ENCODE results near the gene MFN2. TPM values are rescaled to one million over a fixed set of nuclear protein-coding genes. Genes with fewer than 3 reads are reported as not detected.

MFN2 gene
- polyA plus RNA-seq, 1 experiment: 43.9 TPM

DNA sequence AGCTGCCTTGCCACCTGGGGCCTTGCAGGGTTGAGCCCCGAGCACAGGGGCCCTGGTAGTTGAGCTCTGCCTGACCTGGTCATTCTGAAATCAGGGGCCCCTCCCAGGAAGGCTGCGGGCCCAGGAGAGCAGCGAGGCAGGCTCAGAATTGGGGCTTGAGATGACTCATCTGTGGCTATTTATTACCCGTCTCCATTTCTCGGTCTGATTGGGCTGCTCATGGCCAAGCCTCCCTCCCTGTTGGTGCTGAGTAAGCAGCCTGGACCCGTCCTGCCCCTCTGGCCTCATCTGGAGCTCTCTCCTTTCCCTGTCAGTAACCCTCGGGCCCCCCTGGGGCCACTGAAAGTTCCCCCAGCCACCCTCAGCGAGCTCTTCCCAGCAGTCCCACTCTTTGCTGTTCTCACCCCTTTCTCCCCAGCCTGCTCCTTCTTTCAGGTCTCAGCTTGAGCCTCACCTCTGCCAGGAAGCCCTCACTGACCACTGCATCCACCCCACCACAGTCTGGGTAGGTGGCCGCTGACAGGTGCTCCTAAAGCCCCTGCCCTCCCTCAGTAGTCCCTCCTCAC is 71.8 kb downstream of the MFN2 start:
- H3K4me3 ChIP-seq (ENCODE audit: low read depth, low read length): no peak overlapping the region
- no peak overlapping the region for H3K27ac ChIP-seq (ENCODE audit: low read depth, low read length)
- ChIA-PET POLR2A (interaction anchor here (1.3 to 1.4 kb wide), 2 partner anchors 27 to 142 kb away, joined by 4 to 5 read pairs; no protein-coding TSS in a partner anchor), CTCF (interaction anchor here (1.0 to 2.0 kb wide), 3 partner anchors 27 to 73 kb away, joined by 5 to 8 read pairs (median 5); no protein-coding TSS in a partner anchor)
- DNase-seq (ENCODE audit: low read depth, low spot score): peak; percentile 62
- TF ChIP-seq, protein P1, sequence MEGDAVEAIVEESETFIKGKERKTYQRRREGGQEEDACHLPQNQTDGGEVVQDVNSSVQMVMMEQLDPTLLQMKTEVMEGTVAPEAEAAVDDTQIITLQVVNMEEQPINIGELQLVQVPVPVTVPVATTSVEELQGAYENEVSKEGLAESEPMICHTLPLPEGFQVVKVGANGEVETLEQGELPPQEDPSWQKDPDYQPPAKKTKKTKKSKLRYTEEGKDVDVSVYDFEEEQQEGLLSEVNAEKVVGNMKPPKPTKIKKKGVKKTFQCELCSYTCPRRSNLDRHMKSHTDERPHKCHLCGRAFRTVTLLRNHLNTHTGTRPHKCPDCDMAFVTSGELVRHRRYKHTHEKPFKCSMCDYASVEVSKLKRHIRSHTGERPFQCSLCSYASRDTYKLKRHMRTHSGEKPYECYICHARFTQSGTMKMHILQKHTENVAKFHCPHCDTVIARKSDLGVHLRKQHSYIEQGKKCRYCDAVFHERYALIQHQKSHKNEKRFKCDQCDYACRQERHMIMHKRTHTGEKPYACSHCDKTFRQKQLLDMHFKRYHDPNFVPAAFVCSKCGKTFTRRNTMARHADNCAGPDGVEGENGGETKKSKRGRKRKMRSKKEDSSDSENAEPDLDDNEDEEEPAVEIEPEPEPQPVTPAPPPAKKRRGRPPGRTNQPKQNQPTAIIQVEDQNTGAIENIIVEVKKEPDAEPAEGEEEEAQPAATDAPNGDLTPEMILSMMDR (IDR thresholded peaks at IDR 0.05; ENCODE audit: low read depth, low read length): no peak
- H3K9me3 ChIP-seq (ENCODE audit: control insufficient read depth, insufficient read depth, low read length): no peaks in the 10 kb centered on the region
- peaks cover 5% of the 10 kb centered on the region for H3K27me3 ChIP-seq (ENCODE audit: control insufficient read depth, insufficient read depth, low read length)

DNA sequence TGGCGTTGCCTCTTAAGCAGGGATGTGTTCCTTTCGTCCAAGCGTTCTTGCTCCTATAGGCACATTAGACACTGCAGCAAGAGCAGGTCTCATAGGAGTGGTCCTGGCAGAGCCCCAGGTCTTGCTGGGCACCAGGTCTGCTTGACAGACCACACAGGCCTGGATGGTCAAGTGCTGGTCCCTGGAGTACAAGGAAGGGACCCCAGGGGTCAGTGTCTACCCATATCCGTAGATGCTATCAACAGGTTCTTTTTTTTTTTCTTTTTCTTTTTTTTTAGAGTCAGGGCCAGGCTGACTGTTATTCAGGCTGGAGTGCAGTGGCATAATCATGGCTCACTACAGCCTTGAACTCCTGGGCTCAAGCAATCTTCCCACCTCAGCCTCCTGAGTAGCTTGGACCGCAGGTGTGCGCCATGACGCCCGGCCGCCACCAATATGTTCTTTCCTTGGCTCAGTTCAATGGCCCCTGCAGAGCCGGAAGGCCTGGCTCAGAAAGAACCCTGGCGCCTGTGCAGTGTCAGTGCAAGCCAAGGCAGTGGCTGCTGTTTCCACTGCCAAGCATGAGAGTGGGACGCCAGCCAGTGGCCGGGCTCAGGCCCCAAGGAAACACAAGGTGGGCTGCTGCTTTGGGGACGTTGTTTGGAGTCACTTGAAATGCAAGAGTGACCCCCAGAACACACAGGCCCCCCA is 72.9 kb downstream of the MFN2 start:
- ChIA-PET POLR2A (no interaction called here), CTCF (no interaction called here)
- Histone ChIP-seq H3K4me3 (ENCODE audit: low read depth, low read length) (no peak overlapping the region), H3K27me3 (ENCODE audit: control insufficient read depth, insufficient read depth, low read length) (peaks cover 3% of the 10 kb centered on the region), H3K27ac (ENCODE audit: low read depth, low read length) (no peak overlapping the region), H3K9me3 (ENCODE audit: control insufficient read depth, insufficient read depth, low read length) (peaks cover 5% of the 10 kb centered on the region)
- TF ChIP-seq, protein P1 (IDR thresholded peaks at IDR 0.05; ENCODE audit: low read depth, low read length): no peak
- DNase-seq (ENCODE audit: low read depth, low spot score): no peak

DNA sequence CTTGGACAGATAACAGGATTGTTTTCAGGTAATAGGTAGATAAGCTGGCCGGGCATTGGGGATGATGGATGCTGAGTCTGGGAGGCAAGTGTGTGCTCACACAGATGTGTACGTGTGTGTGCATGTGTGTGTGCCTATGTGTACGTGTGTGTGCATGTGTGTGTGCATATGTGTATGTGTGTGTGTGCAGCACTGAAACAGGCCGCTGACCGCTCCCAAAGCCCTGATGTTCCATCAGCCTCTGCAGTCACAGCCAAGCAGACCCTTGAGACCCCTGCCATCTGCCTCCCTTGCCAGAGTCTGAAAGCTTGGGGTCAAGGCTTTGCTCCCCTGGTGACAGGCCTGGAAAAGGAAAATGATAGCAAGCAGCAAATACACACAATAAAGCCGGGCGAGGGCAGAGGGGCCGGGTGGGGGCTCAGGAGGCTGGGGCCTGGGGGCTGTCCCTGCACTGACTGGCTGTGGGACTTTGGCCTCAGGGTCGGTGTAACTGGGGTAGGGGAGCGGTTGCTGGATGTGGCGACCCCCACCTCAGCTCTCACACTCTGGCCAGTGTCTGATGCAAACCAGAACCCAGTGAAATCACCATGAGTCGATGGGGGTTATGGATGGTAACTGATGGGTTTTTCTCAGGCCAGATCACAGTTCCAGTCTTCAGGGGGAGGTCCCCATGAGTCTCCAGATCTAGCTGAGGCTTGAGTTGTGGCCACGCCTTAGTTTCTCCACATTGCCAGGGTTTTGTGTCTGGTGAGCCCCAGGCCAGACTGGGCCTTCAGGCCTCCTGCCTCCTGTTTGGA is 73.7 kb downstream of the MFN2 start:
- ChIA-PET POLR2A (no interaction called here), CTCF (interaction anchor here (0.5 kb wide), 1 partner anchor 11 kb away, joined by 4 read pairs; no protein-coding TSS in a partner anchor)
- H3K4me3 ChIP-seq (ENCODE audit: low read depth, low read length): no peak overlapping the region
- H3K27me3 ChIP-seq (ENCODE audit: control insufficient read depth, insufficient read depth, low read length): no peaks in the 10 kb centered on the region
- TF ChIP-seq, protein P1 (IDR thresholded peaks at IDR 0.05; ENCODE audit: low read depth, low read length): no peak
- DNase-seq (ENCODE audit: low read depth, low spot score): no peak
- H3K9me3 ChIP-seq (ENCODE audit: control insufficient read depth, insufficient read depth, low read length): peaks cover 7% of the 10 kb centered on the region
- no peak overlapping the region for H3K27ac ChIP-seq (ENCODE audit: low read depth, low read length)

DNA sequence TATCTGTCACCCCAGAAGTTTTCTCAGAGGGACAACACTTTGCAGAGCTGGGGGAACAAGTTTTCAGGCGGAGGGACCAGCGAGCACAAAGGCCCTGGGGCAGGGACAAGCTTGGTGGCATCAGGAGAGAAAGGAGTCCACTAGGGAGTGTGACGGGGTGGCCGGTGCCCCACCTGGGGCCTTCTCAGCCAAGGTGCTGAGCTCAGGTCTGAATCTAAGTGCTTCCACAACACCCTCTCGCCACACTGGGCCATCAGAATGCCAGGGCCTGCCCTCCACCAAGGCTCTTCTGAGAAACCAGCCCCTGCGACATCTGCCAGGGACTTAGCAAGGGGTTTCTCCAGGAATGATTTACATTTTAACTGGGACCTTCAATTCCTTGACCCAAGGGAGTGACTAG is 75.0 kb downstream of the MFN2 start:
- Histone ChIP-seq H3K9me3 (ENCODE audit: control insufficient read depth, insufficient read depth, low read length) (peaks cover 9% of the 10 kb centered on the region), H3K27me3 (ENCODE audit: control insufficient read depth, insufficient read depth, low read length) (peaks cover 9% of the 10 kb centered on the region), H3K4me3 (ENCODE audit: low read depth, low read length) (no peak overlapping the region), H3K27ac (ENCODE audit: low read depth, low read length) (no peak overlapping the region)
- TF ChIP-seq, protein P1 (IDR thresholded peaks at IDR 0.05; ENCODE audit: low read depth, low read length): no peak
- ChIA-PET CTCF (interaction anchor here (1.5 to 1.7 kb wide), 2 partner anchors 24 to 70 kb away, joined by 4 read pairs; no protein-coding TSS in a partner anchor), POLR2A (no interaction called here)
- DNase-seq (ENCODE audit: low read depth, low spot score): no peak

All from AG04450 (cell line).